ENCODE measurements around the gene ARL5A. TPM values are rescaled to one million over a fixed set of nuclear protein-coding genes. Genes with fewer than 3 reads are reported as not detected.

ARL5A gene
- total RNA-seq, 4 donors from 2014 or later = 33.5 to 46.6 (median 39.7) TPM

- no peak for TF ChIP-seq CTCF (IDR thresholded peaks at IDR 0.05; ENCODE audit: low read depth)
These were observed 5.8 kb upstream of the ARL5A start for GRCh38 chr2:151833984-151834383.

DNA sequence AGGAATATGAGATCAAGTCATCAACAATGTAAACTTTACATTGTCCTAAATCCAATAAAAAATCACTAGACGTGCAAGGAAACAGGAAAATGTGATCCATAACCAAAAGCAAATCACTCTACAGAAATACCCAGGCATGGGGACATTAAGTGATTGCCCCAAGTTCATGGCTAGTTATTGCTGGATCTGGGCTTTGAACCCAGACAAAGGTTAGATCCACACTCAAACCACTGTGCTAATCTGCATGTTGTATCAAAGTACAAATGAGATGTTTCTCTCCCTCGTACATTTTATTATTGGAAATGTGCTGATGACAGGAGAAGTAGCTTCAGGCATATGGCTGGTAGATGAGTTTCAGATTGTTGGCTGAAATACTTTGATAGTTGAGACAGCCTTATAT lies 2.7 kb upstream of the ARL5A start:
- TF ChIP-seq CTCF (IDR thresholded peaks at IDR 0.05; ENCODE audit: low read depth) = no peak

- no peak for TF ChIP-seq CTCF (IDR thresholded peaks at IDR 0.05; ENCODE audit: low read depth)
These were observed 686 bp upstream of the ARL5A start for GRCh38 chr2:151828890-151829324.

GRCh38 chr2:151827564-151828142 lies 568 bp downstream of the ARL5A start:
- TF ChIP-seq CTCF (IDR thresholded peaks at IDR 0.05; ENCODE audit: low read depth) = no peak

- TF ChIP-seq CTCF (IDR thresholded peaks at IDR 0.05; ENCODE audit: low read depth) = no peak
These were observed 1.5 kb downstream of the ARL5A start for GRCh38 chr2:151826737-151827157.

DNA sequence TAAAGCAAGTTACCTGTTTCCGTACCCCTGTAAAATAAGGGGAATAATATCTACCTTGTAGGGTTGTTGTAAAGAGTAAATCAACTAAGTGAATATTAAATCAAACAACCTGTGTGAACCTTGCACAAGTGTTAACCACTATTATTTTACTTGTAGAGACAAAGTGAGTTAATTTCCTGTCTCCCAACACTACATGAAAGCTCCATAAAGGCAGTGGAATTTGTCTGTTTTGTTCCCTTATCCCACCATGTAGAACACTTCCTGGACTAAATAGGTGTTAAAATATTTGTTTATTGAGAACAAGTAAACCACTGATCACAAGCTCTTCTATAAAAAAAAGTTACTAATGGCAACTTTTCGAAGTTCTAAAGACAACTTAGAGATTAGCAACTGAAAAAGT lies 3.3 kb downstream of the ARL5A start:
- TF ChIP-seq CTCF (IDR thresholded peaks at IDR 0.05; ENCODE audit: low read depth) = no peak

DNA sequence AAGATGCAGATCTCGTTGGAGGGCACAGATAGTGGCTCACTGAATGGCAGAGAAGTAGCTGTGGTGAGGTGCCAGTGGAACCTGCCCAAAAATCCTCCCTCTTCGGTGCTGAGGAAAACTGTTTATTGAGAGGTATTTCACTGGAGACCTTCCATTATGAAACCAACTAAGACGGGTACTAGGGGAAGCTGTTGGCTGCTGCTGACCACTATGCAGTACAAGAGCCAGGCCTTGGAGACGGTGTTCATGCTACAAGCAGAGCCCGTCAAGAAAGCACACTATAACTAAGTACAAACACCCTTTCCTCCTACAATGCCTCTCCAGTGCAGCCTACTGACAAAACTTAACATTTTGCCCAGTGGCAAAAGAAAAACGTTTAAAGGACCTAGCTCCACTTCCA lies 4.6 kb downstream of the ARL5A start:
- TF ChIP-seq CTCF (IDR thresholded peaks at IDR 0.05; ENCODE audit: low read depth) = no peak

Measured in subcutaneous adipose tissue (tissue), 4 donors.